GM19468 (cell line): Measurements from ENCODE around the gene VAC14.
"Not testable (repeated sequence)": the region's sequence is repeated elsewhere in the genome, so short reads cannot be mapped to it uniquely, and the experiment has no call there.

Source experiments
- ATAC-seq: cut with Tn5 transposase; IDR thresholded peaks from one replicate; pipeline ENCODE4 v1.9.1; 2021; ENCODE audit warnings: mild to moderate bottlenecking, moderate library complexity, moderate number of reproducible peaks; ENCODE audit not compliant: unreplicated experiment; ENCODE audit errors: extremely low read depth

The VAC14 gene

DNA sequence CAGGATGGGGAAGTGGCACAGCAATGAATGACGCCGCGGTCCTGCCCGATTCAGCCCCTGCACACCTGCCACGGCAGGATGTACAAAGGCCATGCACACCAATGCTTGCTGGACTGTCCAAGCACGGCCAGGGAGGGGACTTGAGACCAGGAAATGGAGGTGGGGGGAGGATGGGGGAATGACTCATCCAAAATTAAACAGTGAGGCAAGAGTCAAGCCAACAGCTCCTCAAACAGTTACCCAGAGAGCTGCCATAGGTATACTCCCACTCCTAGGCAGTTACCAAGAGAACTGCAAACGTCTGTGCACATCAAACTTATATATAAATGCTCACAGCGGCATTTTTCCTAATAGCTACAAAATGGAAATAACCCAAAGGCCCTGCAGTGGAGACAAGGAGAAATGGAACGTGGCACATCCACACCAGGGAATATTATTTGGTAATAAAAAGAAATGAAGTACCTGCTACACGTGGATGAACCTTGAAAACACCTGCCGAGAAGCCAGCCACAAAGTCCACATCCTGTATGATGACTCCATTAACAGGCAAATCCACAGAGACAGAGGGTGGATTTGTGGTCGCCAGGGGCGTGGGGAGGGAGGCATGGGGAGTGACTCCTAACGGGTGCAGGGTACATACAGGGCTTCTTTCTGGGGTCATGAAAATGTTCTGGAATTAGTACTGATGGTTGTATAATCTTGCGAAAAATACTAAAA lies 54.1 kb downstream of the VAC14 start:
- ATAC-seq: no peak

DNA sequence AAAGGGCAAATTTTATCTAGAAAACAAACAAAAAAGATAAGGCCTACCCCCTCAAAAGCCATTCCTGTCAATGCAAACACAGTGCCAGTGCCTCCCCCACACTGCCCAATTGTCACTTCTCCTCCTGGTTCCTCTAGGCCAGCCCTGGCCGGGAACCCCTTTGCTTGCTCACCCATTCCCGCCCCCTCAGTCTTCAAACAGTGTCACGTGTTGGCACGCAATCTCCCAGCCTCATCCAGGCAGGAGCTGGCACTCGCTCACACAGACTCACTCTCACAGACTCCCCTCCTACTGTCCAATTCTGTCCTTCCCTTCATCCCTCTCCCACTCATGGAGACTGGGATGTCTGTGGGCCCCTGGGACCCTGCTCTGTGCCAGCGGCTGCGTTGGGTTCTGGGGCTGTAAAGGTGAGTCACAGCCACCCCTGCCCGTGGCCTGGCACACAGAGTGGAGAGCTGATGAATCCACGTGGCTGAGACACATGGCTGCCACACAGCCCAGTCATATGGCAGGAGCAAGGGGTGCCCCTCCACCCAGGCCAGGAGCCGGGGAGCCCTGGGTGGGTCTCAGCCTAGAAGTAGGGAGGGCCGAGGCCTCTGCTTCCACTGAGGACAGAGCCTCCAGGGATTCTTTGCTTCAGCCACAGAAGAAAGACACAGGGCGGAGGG lies 54.8 kb downstream of the VAC14 start:
- no peak for ATAC-seq

DNA sequence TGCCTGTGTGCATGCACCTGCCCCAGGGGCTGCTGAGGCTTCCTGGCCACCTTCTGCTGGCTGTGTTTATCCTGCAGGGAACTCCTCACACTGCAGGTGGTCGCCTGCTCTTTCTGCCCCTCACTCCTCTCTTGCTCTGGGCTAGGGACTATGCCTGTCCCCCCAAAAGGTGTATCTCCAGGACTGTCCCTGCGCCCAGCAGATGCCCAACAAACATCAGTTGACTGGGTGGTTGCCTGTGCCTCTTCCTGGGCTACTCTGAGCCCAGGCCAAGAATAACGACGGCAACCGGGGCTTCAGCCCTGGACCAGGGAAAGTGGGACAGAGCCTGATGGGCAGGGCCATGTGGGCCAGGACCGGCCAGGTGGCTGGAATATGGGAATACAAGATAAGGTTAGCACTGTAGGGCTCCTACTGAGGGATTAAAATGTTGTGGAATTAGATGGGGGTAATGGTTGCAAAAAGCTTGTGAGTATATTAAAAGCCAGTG lies 55.4 kb downstream of the VAC14 start:
- ATAC-seq: no peak

DNA sequence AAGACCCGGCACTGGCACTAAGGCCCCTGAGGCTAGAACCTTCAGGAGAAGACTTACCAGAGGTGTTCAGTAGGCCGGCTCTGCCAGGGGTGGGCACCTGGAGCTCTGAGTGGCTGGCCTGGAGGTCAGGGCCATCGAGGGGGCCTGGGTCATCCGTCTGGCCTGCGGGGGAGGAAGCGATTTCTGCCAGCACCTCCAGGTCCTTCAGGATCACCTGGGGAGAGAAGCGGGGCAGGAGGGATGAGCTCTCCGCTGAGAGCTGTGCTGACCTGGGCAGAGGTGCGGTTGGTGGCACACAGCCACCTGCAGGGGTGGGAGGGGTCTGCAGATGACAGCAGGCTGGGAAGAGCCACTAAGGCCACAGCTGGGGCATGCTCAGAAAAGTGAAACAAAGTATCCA lies 56.6 kb downstream of the VAC14 start:
- ATAC-seq: no peak

DNA sequence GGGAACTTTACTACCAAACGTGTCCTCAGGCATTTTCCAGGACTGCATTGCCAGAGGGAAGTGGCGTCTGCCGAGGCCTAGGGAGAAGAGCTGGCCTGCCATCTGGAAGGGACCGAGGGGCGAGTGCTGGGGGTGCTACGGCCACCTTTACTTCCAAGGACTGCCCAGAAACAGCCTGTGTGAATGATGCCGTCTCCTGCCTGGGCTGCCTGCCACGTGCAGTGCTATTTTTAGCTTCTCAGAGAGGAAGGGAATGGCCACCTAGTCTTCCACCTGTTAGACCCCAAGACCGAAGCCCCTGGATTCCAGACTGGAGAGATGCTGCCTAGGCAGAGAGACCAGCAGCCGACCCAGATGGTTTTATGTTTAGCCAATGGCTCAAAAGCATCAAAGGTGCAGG lies 57.2 kb downstream of the VAC14 start:
- no peak for ATAC-seq

DNA sequence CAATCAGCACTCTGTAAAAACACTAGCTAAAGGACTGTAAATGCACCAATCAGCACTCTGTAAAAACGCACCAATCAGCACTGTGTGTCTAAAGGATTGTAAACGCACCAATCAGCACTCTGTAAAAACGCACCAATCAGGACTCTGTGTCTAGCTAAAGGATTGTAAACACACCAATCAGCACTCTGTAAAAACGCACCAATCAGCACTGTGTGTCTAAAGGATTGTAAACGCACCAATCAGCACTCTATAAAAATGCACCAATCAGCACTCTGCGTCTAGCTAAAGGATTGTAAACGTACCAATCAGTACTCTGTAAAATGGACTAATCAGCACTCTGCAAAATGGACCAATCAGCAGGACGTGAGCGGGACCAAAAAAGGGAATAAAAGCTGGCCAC lies 58.0 kb downstream of the VAC14 start:
- not testable (repeated sequence) for ATAC-seq

DNA sequence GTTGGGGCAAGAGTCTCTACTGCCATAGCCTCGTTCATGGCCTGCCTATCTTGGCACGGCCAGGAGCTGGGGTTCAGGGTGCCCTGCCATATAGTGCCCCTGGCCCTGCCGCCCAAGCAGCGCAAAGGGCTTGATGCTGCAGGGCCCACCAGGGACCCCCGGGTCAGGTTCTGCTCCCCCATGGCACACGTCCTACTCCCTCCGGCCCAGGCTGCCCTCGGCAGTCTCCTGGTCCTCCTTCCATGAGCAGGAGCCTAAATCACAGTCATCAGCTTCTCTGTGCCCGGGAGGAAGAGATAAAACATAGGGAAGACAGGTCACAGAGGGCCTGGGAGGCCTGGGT lies 59.2 kb downstream of the VAC14 start:
- ATAC-seq: no peak

DNA sequence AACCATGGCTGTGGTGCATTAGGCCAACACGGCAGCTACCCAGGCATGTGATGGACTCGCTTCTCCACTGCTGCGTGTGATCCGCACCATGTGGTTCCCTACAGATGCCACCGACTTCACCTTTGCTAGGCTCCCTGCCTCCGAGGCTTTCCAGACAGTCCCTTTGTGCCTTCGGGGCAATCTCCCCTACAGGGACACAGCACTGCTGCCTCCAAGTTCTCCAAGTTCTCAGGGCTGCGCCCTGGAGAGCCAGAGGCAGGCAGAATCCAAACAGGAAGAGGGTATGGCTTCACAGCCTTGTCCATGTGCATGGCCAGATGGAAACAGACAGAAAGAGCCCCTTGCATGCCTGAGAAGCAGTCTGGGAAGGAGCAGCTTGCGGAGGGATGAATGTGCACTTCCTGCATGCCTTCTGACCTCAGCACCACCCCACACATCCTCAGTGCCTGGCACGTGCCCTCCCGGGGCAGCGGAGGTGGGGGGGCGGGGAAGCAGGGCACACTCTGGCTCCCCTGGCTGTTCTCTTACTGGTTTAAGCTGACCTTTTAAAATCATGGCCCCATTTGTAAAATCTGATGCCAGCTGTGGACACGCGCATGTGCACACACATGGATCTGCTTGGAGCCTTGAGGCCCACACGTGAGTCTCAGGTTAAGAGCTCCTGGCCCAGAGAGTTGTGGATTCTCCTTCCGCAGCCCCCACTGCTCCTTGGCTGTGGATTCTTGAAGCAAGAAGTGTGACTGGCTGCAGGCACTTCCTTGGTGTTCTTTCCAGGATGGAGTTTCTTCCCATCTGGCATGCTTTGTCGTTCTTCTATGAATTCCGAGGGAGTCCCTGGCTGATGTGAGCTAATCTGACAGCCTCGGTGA lies 59.8 kb downstream of the VAC14 start:
- no peak for ATAC-seq

DNA sequence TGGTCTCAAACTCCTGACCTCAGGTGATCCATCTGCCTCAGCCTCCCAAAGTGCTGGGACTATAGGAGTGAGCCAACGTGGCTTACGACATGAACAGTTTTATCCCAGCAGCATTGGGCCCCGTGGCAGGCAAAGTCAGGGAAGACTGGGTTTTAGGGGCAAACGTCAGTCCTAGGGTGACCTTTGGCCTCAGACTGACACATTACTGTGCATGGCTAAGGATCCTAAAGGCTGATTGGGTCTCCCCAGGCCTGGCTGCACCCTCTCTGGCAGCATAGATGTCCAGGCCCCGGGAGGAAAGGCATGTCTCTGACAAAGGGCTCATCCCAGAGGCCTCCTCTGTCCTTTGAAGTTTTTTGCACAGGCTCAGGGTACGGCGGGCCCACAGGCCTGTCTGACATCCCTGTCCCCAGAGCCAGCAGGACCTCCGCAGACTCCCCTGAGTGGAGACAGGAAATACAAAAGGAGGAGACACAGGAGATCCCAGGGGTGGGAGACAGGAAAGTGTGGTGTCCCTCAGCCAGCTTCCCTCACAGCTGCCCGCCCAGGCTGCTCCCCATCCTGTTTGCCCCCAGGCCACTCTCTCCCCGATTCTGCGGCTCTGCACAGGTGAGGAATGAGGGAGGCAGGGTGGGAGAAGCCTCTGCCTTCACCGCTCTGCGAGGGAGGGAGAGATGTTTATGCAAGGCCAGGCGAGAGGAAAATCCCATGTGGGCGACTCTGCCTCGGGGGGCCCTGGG lies 60.6 kb downstream of the VAC14 start:
- no peak for ATAC-seq

DNA sequence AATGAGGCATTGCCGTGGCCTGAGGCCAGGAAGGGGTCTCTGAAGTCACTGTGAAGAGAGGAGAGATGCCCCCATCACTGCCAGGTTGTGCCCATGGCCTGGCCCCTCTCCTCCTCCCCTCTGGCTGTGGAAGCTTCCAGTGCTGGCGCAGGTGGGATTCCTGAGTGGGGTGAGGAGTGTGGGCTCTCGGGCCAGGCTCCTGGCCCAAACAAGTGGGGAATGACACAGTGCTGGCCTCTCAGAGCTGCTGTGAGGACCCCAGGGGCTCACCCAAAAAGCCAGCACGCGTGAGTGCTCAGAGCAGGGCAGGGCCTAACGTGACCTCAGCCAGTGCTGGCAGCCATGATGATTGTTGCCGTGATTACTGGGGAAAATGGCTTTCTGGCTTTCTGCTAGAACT lies 61.6 kb downstream of the VAC14 start:
- ATAC-seq: no peak

DNA sequence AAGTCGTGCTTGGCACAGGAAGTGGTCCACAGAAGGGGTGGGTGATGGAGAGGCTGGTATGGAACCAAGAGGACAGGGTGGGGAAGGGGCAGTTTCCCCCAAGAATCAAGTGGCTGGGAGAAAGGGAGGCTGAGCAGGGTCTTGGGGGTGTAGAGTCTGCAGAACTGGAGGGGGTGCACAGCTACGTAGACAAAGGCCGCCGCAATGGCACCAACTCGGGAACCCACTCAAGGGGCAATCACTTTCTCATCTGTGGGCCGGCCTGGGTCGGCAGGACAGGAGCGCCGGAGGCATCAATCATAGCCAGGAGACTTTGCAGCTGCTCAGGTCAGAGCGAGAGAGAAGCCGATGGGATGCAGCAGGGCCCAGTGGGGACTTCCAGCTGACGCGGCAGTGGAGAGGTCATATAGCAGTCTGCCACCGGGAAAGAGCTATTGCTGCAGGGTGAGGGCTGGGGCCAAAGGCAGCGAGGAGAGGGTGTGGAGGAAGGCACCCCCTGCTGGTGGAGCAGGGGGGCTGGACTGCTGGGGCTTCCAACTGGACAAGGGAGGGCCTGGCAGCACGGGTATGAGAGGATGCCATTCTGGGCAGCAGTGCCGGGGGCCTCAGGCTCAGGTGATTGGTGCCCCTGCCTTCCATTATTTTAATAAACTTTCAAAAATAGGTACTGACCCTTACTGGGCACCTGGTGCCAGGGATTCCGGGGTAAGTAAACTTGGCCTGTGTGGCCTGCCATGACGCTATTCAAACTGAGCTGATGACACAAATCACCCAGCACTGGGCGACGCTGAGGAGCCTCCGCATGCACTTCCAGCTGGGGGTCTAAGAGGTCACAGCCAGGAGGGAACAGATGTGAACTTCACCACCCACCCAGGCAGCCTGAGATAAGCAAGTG lies 62.6 kb downstream of the VAC14 start:
- ATAC-seq: no peak

DNA sequence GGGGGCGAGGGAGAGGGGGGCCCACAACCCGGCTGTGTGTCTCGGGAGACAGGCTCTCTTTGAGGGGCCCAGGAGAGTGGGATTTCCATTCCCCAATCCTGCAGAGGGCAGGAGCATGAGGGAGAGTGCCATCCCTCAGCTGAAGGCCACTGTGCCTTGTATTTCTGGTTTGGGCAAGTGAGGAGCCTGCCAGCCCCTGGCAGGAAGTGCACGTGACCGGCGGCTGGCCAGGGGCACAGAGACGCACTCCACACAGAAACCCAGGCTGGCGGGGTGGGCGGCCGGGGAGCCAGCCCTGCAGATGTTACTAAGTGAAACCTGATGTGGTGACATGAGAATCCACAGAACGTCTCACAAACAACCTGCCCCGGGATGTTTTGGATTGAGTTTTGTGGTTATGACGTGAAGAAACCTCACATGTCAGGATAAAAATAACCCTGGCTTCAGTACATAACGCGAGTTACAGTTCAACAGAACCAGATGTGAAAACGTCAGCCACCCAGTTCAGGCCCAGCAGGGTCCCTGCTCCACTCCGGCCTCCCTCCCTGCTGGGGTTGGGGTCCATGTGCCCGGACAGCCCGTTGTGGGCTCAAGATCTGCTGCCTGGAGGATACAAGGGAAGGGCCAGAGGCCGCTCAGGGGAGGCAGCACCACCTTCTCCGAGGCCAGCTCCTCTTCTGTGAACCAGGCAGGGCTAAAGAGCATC lies 63.4 kb downstream of the VAC14 start:
- ATAC-seq: peak; percentile 87

DNA sequence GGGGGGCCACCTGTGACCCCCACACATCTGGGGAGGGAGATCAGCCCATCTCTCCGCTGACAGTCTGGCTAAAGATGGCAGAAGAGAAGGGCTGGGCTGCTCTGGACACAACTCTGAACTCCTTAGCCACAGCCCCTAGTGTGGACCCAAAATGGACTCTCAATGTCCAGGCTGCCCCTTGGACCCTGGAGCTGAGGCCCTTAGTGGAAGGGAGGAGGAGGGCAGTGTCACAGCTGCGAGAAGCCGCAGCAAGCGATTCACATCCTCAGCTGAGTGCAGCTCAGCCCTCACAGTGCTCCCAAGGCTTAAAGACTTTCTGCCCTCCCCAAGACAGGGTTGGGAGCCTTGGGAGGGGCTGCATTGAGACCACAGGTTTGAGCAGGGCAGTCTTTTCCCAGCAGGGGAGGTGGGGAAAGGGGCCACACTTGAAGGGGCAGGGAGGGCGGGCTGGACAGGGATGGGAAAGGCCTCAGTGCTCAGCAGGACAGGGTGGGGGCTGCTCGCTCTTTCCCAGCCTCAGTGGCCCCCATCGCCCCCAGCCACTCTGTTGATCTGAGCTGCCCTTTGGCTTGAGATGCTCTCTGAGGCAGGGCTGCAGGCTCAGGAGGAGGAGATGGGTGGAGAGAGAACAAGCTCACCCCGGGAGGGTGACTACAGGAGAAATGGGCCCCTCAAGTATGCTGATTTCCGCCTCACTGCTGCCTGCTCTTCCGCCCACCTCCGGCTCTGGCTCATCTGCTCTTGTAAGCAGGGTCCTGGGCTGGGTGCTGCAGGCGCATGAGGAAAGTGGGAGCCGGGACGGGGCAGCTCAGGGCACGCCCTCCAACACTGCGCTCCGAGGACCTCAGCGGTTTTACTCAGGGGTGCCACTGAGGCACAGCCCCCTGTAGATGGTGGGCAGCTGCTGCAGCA lies 64.2 kb downstream of the VAC14 start:
- no peak for ATAC-seq

DNA sequence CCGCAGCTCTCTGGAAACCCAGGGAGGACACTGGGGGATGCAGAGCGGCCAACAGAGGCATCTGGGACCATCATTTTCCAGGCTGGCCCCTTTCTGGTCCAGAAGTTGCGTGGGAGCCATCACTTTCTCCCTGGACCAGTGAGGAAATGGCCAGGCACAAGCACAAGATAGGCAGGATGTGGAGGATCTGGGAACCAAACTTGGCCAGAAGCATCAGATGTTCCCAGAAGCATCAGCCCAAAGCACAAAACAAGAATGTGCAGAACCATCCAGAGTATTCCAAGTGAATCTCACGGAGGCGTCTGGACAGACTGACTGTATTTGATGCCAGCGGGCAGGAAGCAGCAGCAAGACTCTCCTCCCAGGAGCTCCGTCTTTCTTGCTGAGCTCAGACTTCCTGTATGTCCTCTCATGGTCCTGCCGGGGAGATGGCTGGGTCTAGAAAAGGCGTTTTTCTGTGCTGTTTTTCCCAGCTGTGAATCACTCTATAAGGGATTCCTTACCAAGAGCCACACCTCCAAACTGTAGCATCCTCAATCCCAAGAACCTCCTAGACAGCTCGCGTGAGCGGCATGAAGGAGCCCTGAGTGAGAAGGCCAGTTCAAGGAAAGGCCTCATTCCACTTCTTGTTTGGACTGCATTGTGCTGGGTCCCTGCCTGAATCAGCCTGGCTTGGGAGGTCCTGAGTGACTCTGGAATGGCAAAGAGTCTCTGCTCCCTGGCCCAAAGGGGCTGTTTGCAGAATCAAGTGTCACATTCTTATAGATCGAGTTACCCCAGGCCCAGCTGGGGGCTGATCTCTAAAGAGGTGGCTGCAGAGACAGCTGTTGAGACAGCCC lies 65.6 kb downstream of the VAC14 start:
- no peak for ATAC-seq

DNA sequence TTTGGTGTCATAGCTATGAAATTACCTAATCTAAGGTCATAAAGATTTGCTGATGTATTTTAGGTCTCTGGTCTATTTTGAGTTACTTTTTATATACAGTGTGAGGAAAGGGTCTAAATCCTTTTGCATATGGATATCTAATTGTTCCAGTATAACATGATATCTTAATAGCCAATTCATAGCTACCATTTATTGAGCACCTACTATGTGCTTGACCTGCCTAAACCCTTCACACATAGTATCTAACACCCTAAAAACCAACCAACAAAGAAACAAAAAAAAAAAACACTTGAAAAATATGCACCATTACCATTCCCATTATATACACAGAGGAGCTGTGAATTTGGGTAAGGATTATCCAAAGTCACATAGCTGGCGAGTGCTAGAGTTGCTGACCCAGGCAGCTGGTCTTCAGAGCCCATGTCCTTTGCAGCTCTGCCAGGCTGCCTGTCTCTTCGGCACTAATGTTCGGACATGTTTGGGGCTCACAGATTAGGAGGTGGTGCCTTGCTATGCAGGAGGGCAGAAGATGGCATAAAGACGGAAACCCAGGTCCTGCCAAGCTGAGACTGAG lies 66.3 kb downstream of the VAC14 start:
- ATAC-seq: no peak

DNA sequence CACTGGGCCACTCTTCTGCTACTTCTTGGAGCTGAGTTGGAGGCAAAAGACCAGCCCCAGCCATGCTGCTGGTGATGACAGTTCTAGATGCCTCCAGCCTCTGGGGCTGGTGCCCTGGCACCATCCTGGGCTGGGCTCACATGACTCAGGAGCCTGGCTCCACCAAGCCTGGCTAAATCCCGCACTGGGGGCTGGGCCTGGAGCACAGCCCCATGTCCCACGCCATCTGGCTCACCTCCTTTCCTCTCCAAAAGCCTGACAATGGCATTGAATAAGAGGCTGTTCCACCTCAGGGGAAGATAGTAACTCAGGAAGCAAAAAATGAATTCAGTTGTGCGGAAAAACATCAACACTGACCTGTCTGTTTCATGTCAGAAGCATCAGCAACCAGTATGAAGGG lies 70.0 kb downstream of the VAC14 start:
- no peak for ATAC-seq

DNA sequence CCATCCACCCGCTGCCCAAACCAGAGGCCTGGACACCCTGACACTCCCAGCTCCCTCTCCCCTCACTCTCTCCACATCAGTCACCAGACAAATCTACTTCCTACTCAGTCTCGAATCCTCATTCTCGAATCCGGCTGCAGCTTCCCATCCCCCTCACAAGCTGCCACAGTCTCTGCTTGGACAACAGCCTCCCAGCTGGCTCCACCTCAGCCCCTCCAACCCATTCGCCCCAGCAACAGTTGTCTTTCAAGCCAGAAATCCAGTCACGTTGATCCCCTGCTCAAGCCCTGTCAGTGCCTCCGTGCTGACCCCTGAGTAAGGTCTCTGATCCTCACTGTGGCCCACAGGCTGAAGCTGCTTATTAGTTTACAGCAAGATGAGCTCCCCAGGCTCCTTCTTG lies 70.9 kb downstream of the VAC14 start:
- ATAC-seq: no peak
